PC-3 (cell line): ENCODE results near the gene NSFL1C.

Source experiments
- EZH2 ChIP-seq: fragments of 300-600 bp; sonication (generic); IDR thresholded peaks from one replicate; pipeline ENCODE4 v1.6.1; 2017; ENCODE audit warnings: antibody characterized with exemption, mild to moderate bottlenecking, low read length; ENCODE audit not compliant: unreplicated experiment
- TF ChIP-seq, protein P1 (sequence below): fragments of 300-600 bp; sonication (generic); conservative IDR thresholded peaks from 2 replicates; pipeline ENCODE4 v1.5.1; 2017; ENCODE audit warnings: antibody characterized with exemption, low read depth, mild to moderate bottlenecking, low read length

- no peak for TF ChIP-seq EZH2
- TF ChIP-seq, protein P1, sequence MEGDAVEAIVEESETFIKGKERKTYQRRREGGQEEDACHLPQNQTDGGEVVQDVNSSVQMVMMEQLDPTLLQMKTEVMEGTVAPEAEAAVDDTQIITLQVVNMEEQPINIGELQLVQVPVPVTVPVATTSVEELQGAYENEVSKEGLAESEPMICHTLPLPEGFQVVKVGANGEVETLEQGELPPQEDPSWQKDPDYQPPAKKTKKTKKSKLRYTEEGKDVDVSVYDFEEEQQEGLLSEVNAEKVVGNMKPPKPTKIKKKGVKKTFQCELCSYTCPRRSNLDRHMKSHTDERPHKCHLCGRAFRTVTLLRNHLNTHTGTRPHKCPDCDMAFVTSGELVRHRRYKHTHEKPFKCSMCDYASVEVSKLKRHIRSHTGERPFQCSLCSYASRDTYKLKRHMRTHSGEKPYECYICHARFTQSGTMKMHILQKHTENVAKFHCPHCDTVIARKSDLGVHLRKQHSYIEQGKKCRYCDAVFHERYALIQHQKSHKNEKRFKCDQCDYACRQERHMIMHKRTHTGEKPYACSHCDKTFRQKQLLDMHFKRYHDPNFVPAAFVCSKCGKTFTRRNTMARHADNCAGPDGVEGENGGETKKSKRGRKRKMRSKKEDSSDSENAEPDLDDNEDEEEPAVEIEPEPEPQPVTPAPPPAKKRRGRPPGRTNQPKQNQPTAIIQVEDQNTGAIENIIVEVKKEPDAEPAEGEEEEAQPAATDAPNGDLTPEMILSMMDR, result no peak
Measured at GRCh38 chr20:1434571-1435336, 31.9 kb downstream of the NSFL1C start.
